ENCODE results near the gene ARMC2. TPM values are rescaled to one million over a fixed set of nuclear protein-coding genes. Genes with fewer than 3 reads are reported as not detected.

Gene ARMC2
- total and polyA plus RNA-seq, 2 of the 8 experiments (the other 6 are each of a cell fraction or from before 2014, with no cell fraction given): 1.6 to 4.4 TPM

DNA sequence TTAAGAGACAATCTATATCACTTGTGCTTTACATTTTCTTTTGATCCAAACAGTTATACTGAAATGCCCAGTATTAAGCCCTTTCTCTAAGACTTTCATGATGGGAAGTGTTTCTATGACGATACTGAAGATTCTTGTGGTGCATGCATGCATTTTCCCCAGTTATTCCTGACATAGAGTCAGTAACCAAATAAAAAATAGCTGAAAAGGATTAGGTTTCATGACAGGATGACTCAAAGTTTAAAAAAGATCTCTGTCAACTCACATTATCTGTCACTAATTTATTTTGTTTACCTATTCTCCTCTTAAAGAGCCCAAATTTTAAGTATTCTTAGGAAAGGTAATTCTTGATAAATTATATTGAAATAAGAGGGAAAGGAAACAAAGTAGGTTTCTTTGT, 148.0 kb downstream of the ARMC2 start:
- Histone ChIP-seq H3K9me3 (ENCODE audit: insufficient read depth in 2 of 2, low read depth in 1 of 2, low read length in 1 of 2) (no peaks in the 10 kb centered on the region), H4K20me1 (replicated peaks in 1 of 2; ENCODE audit: control insufficient read depth in 1 of 2, insufficient read depth in 2 of 2, low read length in 2 of 2) (no peaks in the 10 kb centered on the region), H3K4ac (replicated peaks; ENCODE audit: insufficient read length, low read depth, low read length) (no peak overlapping the region), H3K9ac (replicated peaks in 1 of 4; ENCODE audit: extremely low read depth in 1 of 4, low read depth in 3 of 4, low read length in 3 of 4) (no peak overlapping the region), H3K56ac (replicated peaks; ENCODE audit: insufficient read length, low read depth, low read length) (no peak overlapping the region), H4K91ac (replicated peaks; ENCODE audit: insufficient read length, low read length) (no peak overlapping the region), H3K27ac (ENCODE audit: low read depth, low read length) (no peak overlapping the region), H2BK15ac (ENCODE audit: low read length) (no peak overlapping the region), H3K18ac (ENCODE audit: extremely low read depth, low read length) (no peak overlapping the region), H3K36me3 (ENCODE audit: control insufficient read depth in 2 of 4, insufficient read depth in 4 of 4, low read length in 3 of 4) (peaks cover 2 to 42% (median 9%) of the 10 kb centered on the region in 4 experiments; a peak in 7 of 8 replicates), H3K23ac (ENCODE audit: insufficient read length) (no peak overlapping the region), H3K14ac (ENCODE audit: insufficient read length) (no peak overlapping the region), H2BK120ac (replicated peaks; ENCODE audit: low read depth, low read length) (no peak overlapping the region), H3K27me3 (replicated peaks in 1 of 4; ENCODE audit: control insufficient read depth in 3 of 4, extremely low read depth in 1 of 4, insufficient read depth in 3 of 4, low read length in 3 of 4) (peaks cover 0 to 1% (median 0%) of the 10 kb centered on the region in 4 experiments; a peak in 1 of 7 replicates), H2BK20ac (ENCODE audit: low read length) (no peak overlapping the region), H3K23me2 (ENCODE audit: low read depth, low read length) (no peaks in the 10 kb centered on the region), H3K79me1 (ENCODE audit: low read depth, low read length) (no peaks in the 10 kb centered on the region), H2AFZ (ENCODE audit: low read length) (no peak overlapping the region), H2BK5ac (ENCODE audit: low read depth, low read length) (no peak overlapping the region), H2BK12ac (ENCODE audit: low read depth, low read length) (no peak overlapping the region), H3K79me2 (ENCODE audit: control insufficient read depth in 1 of 2, insufficient read depth in 2 of 2, low read length in 2 of 2) (no peaks in the 10 kb centered on the region), H3K4me3 (ENCODE audit: extremely low read depth in 1 of 4, insufficient read depth in 2 of 4, low read depth in 3 of 4, low read length in 4 of 4) (no peak overlapping the region), H3K4me1 (replicated peaks in 1 of 4; ENCODE audit: control insufficient read depth in 3 of 4, insufficient read depth in 4 of 4, low read length in 3 of 4) (no peaks in the 10 kb centered on the region), H4K8ac (ENCODE audit: extremely low read depth, insufficient read depth, low read length) (no peak overlapping the region), H2AK5ac (ENCODE audit: low read depth, low read length) (no peak overlapping the region), H3K4me2 (ENCODE audit: insufficient read depth in 1 of 2, low read depth in 2 of 2, low read length in 2 of 2) (no peak overlapping the region), H4K5ac (ENCODE audit: insufficient read length, low read depth, low read length) (no peak overlapping the region)
- 87% methylated on average over 1 of the region's 1 CpG; no CpG with 5 or more reads in 1 of the 2 experiments for WGBS, 2 experiments (ENCODE audit: extremely low coverage in 1 of 2, insufficient coverage in 1 of 2, insufficient read length in 1 of 2, insufficient replicate concordance in 2 of 2, low coverage in 1 of 2, low lambda C conversion rate in 2 of 2, missing lambda C conversion rate in 1 of 2)
- no peak for DNase-seq (ENCODE audit: low read depth in 1 of 2, low spot score in 2 of 2)
- ChIA-PET CTCF (ENCODE audit: partially characterized antibody) (interaction anchor here (2.6 kb wide), 1 partner anchor 81 kb away, joined by 7 read pairs; no protein-coding TSS in a partner anchor), POLR2A (ENCODE audit: partially characterized antibody) (no interaction called here)
- FAIRE-seq: no peak
- TF ChIP-seq BRCA1 (IDR thresholded peaks at IDR 0.05; ENCODE audit: low read depth, low read length) (no peak), NRF1 (IDR thresholded peaks at IDR 0.05; ENCODE audit: low read depth, low read length) (no peak), GTF2F1 (IDR thresholded peaks at IDR 0.05; ENCODE audit: borderline replicate concordance, low read depth, low read length) (no peak), TAF7 (optimal IDR thresholded peaks at IDR 0.05; ENCODE audit: borderline replicate concordance, low read depth, low read length) (no peak), SIX5 (IDR thresholded peaks at IDR 0.05; ENCODE audit: low read depth, low read length) (no peak)

All from H1 (cell line).